ENCODE measurements around the gene MAP3K8. TPM values are rescaled to one million over a fixed set of nuclear protein-coding genes. Genes with fewer than 3 reads are reported as not detected.

Gene MAP3K8
- total and polyA plus RNA-seq, 2 of the 8 experiments (the other 6 are each of a cell fraction or from before 2014, with no cell fraction given): 5.6 to 6.0 TPM

GRCh38 chr10:30445711-30446110 is 11.7 kb downstream of the MAP3K8 start:
- ChIA-PET CTCF (ENCODE audit: partially characterized antibody) (interaction anchor here (1.2 kb wide), 2 partner anchors 22 to 87 kb away, joined by 3 to 4 read pairs; no protein-coding TSS in a partner anchor), POLR2A (ENCODE audit: partially characterized antibody) (interaction anchor here (0.9 kb wide), 1 partner anchor 12 kb away, joined by 3 read pairs; the partner anchor contains the start of gene MAP3K8)
- Histone ChIP-seq H3K9me3 (ENCODE audit: insufficient read depth in 2 of 2, low read depth in 1 of 2, low read length in 1 of 2) (no peaks in the 10 kb centered on the region), H3K4me2 (ENCODE audit: insufficient read depth in 1 of 2, low read depth in 2 of 2, low read length in 2 of 2) (no peak overlapping the region), H3K23ac (ENCODE audit: insufficient read length) (no peak overlapping the region), H3K56ac (replicated peaks; ENCODE audit: insufficient read length, low read depth, low read length) (no peak overlapping the region), H4K91ac (replicated peaks; ENCODE audit: insufficient read length, low read length) (no peak overlapping the region), H2BK15ac (ENCODE audit: low read length) (no peak overlapping the region), H4K8ac (ENCODE audit: extremely low read depth, insufficient read depth, low read length) (no peak overlapping the region), H3K27ac (ENCODE audit: low read depth, low read length) (no peak overlapping the region), H3K4me3 (ENCODE audit: extremely low read depth in 1 of 4, insufficient read depth in 2 of 4, low read depth in 3 of 4, low read length in 4 of 4) (no peak overlapping the region), H2AFZ (ENCODE audit: low read length) (no peak overlapping the region), H3K4ac (replicated peaks; ENCODE audit: insufficient read length, low read depth, low read length) (no peak overlapping the region), H2BK5ac (ENCODE audit: low read depth, low read length) (no peak overlapping the region), H3K14ac (ENCODE audit: insufficient read length) (no peak overlapping the region), H2BK20ac (ENCODE audit: low read length) (no peak overlapping the region), H3K9ac (replicated peaks in 1 of 4; ENCODE audit: extremely low read depth in 1 of 4, low read depth in 3 of 4, low read length in 3 of 4) (no peak overlapping the region), H3K36me3 (ENCODE audit: control insufficient read depth in 2 of 4, insufficient read depth in 4 of 4, low read length in 3 of 4) (peaks cover 3 to 13% (median 4%) of the 10 kb centered on the region in 4 experiments; a peak in 6 of 8 replicates), H3K18ac (ENCODE audit: extremely low read depth, low read length) (no peak overlapping the region), H4K5ac (ENCODE audit: insufficient read length, low read depth, low read length) (no peak overlapping the region), H2BK12ac (ENCODE audit: low read depth, low read length) (no peak overlapping the region), H3K79me2 (ENCODE audit: control insufficient read depth in 1 of 2, insufficient read depth in 2 of 2, low read length in 2 of 2) (no peaks in the 10 kb centered on the region), H3K27me3 (replicated peaks in 1 of 4; ENCODE audit: control insufficient read depth in 3 of 4, extremely low read depth in 1 of 4, insufficient read depth in 3 of 4, low read length in 3 of 4) (peaks cover 0 to 1% (median 0%) of the 10 kb centered on the region in 4 experiments; a peak in 1 of 7 replicates), H2AK5ac (ENCODE audit: low read depth, low read length) (no peak overlapping the region), H3K4me1 (replicated peaks in 1 of 4; ENCODE audit: control insufficient read depth in 3 of 4, insufficient read depth in 4 of 4, low read length in 3 of 4) (no peaks in the 10 kb centered on the region), H3K23me2 (ENCODE audit: low read depth, low read length) (no peaks in the 10 kb centered on the region), H4K20me1 (replicated peaks in 1 of 2; ENCODE audit: control insufficient read depth in 1 of 2, insufficient read depth in 2 of 2, low read length in 2 of 2) (peaks cover 1 to 3% of the 10 kb centered on the region in 2 experiments), H2BK120ac (replicated peaks; ENCODE audit: low read depth, low read length) (no peak overlapping the region), H3K79me1 (ENCODE audit: low read depth, low read length) (no peaks in the 10 kb centered on the region)
- DNase-seq (ENCODE audit: low read depth in 1 of 2, low spot score in 2 of 2) (no peak), FAIRE-seq (no peak)
- 46% methylated on average over 2 of the region's 2 CpGs; no CpG with 5 or more reads in 1 of the 2 experiments for WGBS, 2 experiments (ENCODE audit: extremely low coverage in 1 of 2, insufficient coverage in 1 of 2, insufficient read length in 1 of 2, insufficient replicate concordance in 2 of 2, low coverage in 1 of 2, low lambda C conversion rate in 2 of 2, missing lambda C conversion rate in 1 of 2)
- TF ChIP-seq TCF12 (IDR thresholded peaks at IDR 0.05; ENCODE audit: low read depth, low read length) (no peak), FOSL1 (IDR thresholded peaks at IDR 0.05; ENCODE audit: insufficient read depth, low read depth, low read length) (no peak), SAP30 (IDR thresholded peaks at IDR 0.05; ENCODE audit: insufficient read depth, insufficient replicate concordance, low read length) (no peak)

Data from H1 (cell line).